Spleen (tissue), 7 donors: Measurements from ENCODE around the gene ATRN.

Source experiments
- CTCF ChIP-seq, 11 experiments: fragments of 200-600 bp in 7 of 11; fragments of 450-650 bp in 4 of 11; sonication (generic) in 4 of 11; IDR thresholded peaks in 8 of 11; conservative IDR thresholded peaks in 3 of 11; 1 replicate in 7 of 11; 2 replicates in 4 of 11; pipeline versions ENCODE4 v1.4.0 to v1.8.0; 2016 to 2021; ENCODE audit warnings: antibody characterized with exemption in 11 of 11, inconsistent platforms in 4 of 11, mild to moderate bottlenecking in 1 of 11
- POLR2A ChIP-seq, 3 donors: fragments of 450-650 bp; IDR thresholded peaks; one replicate each; pipeline ENCODE4 v1.5.1; 2017; ENCODE audit warnings: antibody characterized with exemption in 3 of 3, mild to moderate bottlenecking in 1 of 3
- POLR2AphosphoS5 ChIP-seq, 3 donors: sonication (generic); formaldehyde crosslinking; IDR thresholded peaks; one replicate each; pipeline ENCODE4 v1.5.1; 2017; ENCODE audit warnings: antibody characterized with exemption in 3 of 3
- donor health status: DM: no; HTN: no; CAD: no; lungs with moderate emphysema.
- donor health status: DM: no; HTN: no; CAD: no.
- donor health status: DM: no; HTN: no; CAD: no.

- TF ChIP-seq CTCF (IDR thresholded peaks at IDR 0.05 in 8 of 11, conservative IDR thresholded peaks at IDR 0.05 in 3 of 11) (no peak), POLR2AphosphoS5 (IDR thresholded peaks at IDR 0.05) (no peak), POLR2A (IDR thresholded peaks at IDR 0.05) (no peak)
Observed at GRCh38 chr20:3590164-3590563, 119.3 kb downstream of the ATRN start.
